Measurements from ENCODE around the gene COG5. TPM values are rescaled to one million over a fixed set of nuclear protein-coding genes. Genes with fewer than 3 reads are reported as not detected.
"Not testable (repeated sequence)": the region's sequence is repeated elsewhere in the genome, so short reads cannot be mapped to it uniquely, and the experiment has no call there.

COG5 gene
- total and polyA plus RNA-seq, 8 donors = 4.1 to 34.7 (median 26.5) TPM

GRCh38 chr7:107255602-107256001, 308.1 kb downstream of the COG5 start:
- TF ChIP-seq CTCF (IDR thresholded peaks at IDR 0.05) = no peak
- no peak for ATAC-seq
- no peak for FAIRE-seq
- Histone ChIP-seq H3K36me3 (no peaks in the 10 kb centered on the region), H3K27ac (no peak overlapping the region), H3K4me1 (no peaks in the 10 kb centered on the region), H3K4me3 (no peak overlapping the region), H3K9me3 (no peaks in the 10 kb centered on the region), H3K27me3 (no peaks in the 10 kb centered on the region)
- intact Hi-C loops (cut with DNase I) = no loop called here
- DNase-seq = no peak
- WGBS, 2 donors = 80 to 82% methylated on average over 4 of the region's 4 CpGs

GRCh38 chr7:107254398-107254985, 309.2 kb downstream of the COG5 start:
- TF ChIP-seq CTCF (IDR thresholded peaks at IDR 0.05) = no peak
- DNase-seq = no peak
- no peak for FAIRE-seq
- H3K36me3 ChIP-seq = no peaks in the 10 kb centered on the region
- H3K27me3 ChIP-seq = no peaks in the 10 kb centered on the region
- no peaks in the 10 kb centered on the region for H3K4me1 ChIP-seq
- intact Hi-C loops (cut with DNase I) = no loop called here
- H3K4me3 ChIP-seq = no peak overlapping the region
- WGBS, 2 donors = 95 to 96% methylated on average over 5 of the region's 5 CpGs
- H3K27ac ChIP-seq = no peak overlapping the region
- ATAC-seq = no peak
- no peaks in the 10 kb centered on the region for H3K9me3 ChIP-seq

- no peak overlapping the region for H3K27ac ChIP-seq
- H3K4me1 ChIP-seq = no peaks in the 10 kb centered on the region
- FAIRE-seq = no peak
- no peak for ATAC-seq
- 88 to 90% methylated on average over 3 of the region's 3 CpGs for WGBS, 2 donors
- no peak overlapping the region for H3K4me3 ChIP-seq
- no peaks in the 10 kb centered on the region for H3K36me3 ChIP-seq
- H3K9me3 ChIP-seq = no peaks in the 10 kb centered on the region
- no peaks in the 10 kb centered on the region for H3K27me3 ChIP-seq
- TF ChIP-seq CTCF (IDR thresholded peaks at IDR 0.05) = no peak
- DNase-seq = no peak
- intact Hi-C loops (cut with DNase I) = no loop called here
These were observed 310.1 kb downstream of the COG5 start for GRCh38 chr7:107253599-107253998.

GRCh38 chr7:107251963-107252362, 311.8 kb downstream of the COG5 start:
- FAIRE-seq (no peak), ATAC-seq (no peak), DNase-seq (no peak)
- no peaks in the 10 kb centered on the region for H3K4me1 ChIP-seq
- TF ChIP-seq CTCF (IDR thresholded peaks at IDR 0.05) = no peak
- WGBS, 2 donors = 86 to 88% methylated on average over 3 of the region's 3 CpGs
- no peak overlapping the region for H3K4me3 ChIP-seq
- intact Hi-C loops (cut with DNase I) = no loop called here
- H3K27me3 ChIP-seq = no peaks in the 10 kb centered on the region
- H3K27ac ChIP-seq = no peak overlapping the region
- H3K9me3 ChIP-seq = no peaks in the 10 kb centered on the region
- H3K36me3 ChIP-seq = no peaks in the 10 kb centered on the region

- no peaks in the 10 kb centered on the region for H3K36me3 ChIP-seq
- DNase-seq (no peak), ATAC-seq (no peak), FAIRE-seq (no peak)
- no peaks in the 10 kb centered on the region for H3K9me3 ChIP-seq
- no peaks in the 10 kb centered on the region for H3K4me1 ChIP-seq
- intact Hi-C loops (cut with DNase I) = no loop called here
- no peak overlapping the region for H3K27ac ChIP-seq
- TF ChIP-seq CTCF (IDR thresholded peaks at IDR 0.05) = no peak
- H3K4me3 ChIP-seq = no peak overlapping the region
- WGBS, 2 donors = 96 to 98% methylated on average over 5 of the region's 5 CpGs
- H3K27me3 ChIP-seq = no peaks in the 10 kb centered on the region
These were observed 315.0 kb downstream of the COG5 start for GRCh38 chr7:107248551-107249316.

- not testable (repeated sequence) for FAIRE-seq, H3K9me3 ChIP-seq
These were observed 316.9 kb downstream of the COG5 start for GRCh38 chr7:107246836-107247235.

More at GRCh38 chr7:107246836-107247235, 316.9 kb downstream of the COG5 start:
- H3K27me3 ChIP-seq; intact Hi-C loops (cut with DNase I); H3K36me3 ChIP-seq; H3K4me1 ChIP-seq; H3K4me3 ChIP-seq; H3K27ac ChIP-seq; DNase-seq; ATAC-seq: not testable (repeated sequence)
- WGBS, 2 donors = 97 to 98% methylated on average over 3 of the region's 3 CpGs
